GM23338 (cell line): ENCODE results near the gene ZNF664. TPM values are rescaled to one million over a fixed set of nuclear protein-coding genes. Genes with fewer than 3 reads are reported as not detected.

Source experiments
- ATAC-seq: fragments of 200-7000 bp; cut with Tn5 transposase; 3 replicates; pipeline ENCODE4 v1.9.1; 2020
- DNase-seq: peaks from one replicate; pipeline ENCODE4 v3.0.0-alpha.2; 2015; ENCODE audit warnings: low spot score
- H2AFZ ChIP-seq: fragments of 200-600 bp; sonication (generic); 2 replicates; pipeline ENCODE4 v1.8.0; 2016; ENCODE audit warnings: antibody characterized with exemption, mild to moderate bottlenecking, moderate library complexity
- H3F3A ChIP-seq: fragments of 200-600 bp; sonication (generic); replicated peaks from 2 replicates; pipeline ENCODE4 v1.8.0; 2017; ENCODE audit warnings: antibody characterized with exemption, mixed run types, low read depth
- H3K27ac ChIP-seq: fragments of 200-600 bp; sonication (generic); 2 replicates; pipeline ENCODE4 v1.6.1; 2016; ENCODE audit warnings: low read depth
- H3K27me3 ChIP-seq: fragments of 200-600 bp; sonication (generic); 2 replicates; pipeline ENCODE4 v1.8.0; 2016; ENCODE audit warnings: mild to moderate bottlenecking, mixed run types, moderate library complexity; ENCODE audit not compliant: insufficient read depth
- H3K36me3 ChIP-seq: fragments of 200-600 bp; sonication (generic); 2 replicates; pipeline ENCODE4 v1.8.0; 2016; ENCODE audit warnings: mild to moderate bottlenecking; ENCODE audit not compliant: insufficient read depth
- H3K4me1 ChIP-seq: fragments of 200-600 bp; sonication (generic); 2 replicates; pipeline ENCODE4 v1.8.0; 2016; ENCODE audit warnings: mild to moderate bottlenecking, moderate library complexity; ENCODE audit not compliant: insufficient read depth
- H3K4me2 ChIP-seq: fragments of 200-600 bp; sonication (generic); 2 replicates; pipeline ENCODE4 v1.7.1; 2017; ENCODE audit warnings: mixed run types
- H3K4me3 ChIP-seq: fragments of 200-600 bp; sonication (generic); 2 replicates; pipeline ENCODE4 v1.6.1; 2016; ENCODE audit warnings: mixed run types
- H3K79me2 ChIP-seq: fragments of 200-600 bp; sonication (generic); replicated peaks from 2 replicates; pipeline ENCODE4 v1.8.0; 2017; ENCODE audit warnings: mild to moderate bottlenecking; ENCODE audit not compliant: insufficient read depth
- H3K9me2 ChIP-seq: fragments of 200-600 bp; sonication (generic); 2 replicates; pipeline ENCODE4 v1.8.0; 2017; ENCODE audit not compliant: insufficient read depth
- H4K20me1 ChIP-seq: fragments of 200-600 bp; sonication (generic); replicated peaks from 2 replicates; pipeline ENCODE4 v1.8.0; 2017; ENCODE audit warnings: mild to moderate bottlenecking; ENCODE audit not compliant: insufficient read depth
- H3K27ac Mint-ChIP-seq: 2 replicates; pipeline ENCODE4 v1.8.0; 2020; ENCODE audit warnings: inconsistent platforms, mild to moderate bottlenecking, moderate library complexity, mixed read lengths
- H3K27me3 Mint-ChIP-seq: 3 replicates; pipeline ENCODE4 v1.8.0; 2022; ENCODE audit warnings: low read depth, mild to moderate bottlenecking, moderate library complexity, mixed read lengths, inconsistent platforms; ENCODE audit not compliant: insufficient read depth, poor library complexity
- H3K36me3 Mint-ChIP-seq: 3 replicates; pipeline ENCODE4 v1.8.0; 2021; ENCODE audit warnings: low read depth, mild to moderate bottlenecking, inconsistent platforms, moderate library complexity, mixed read lengths
- H3K4me1 Mint-ChIP-seq: 3 replicates; pipeline ENCODE4 v1.8.0; 2020; ENCODE audit warnings: mild to moderate bottlenecking, inconsistent platforms, mixed read lengths
- H3K4me3 Mint-ChIP-seq: 3 replicates; pipeline ENCODE4 v1.8.0; 2021; ENCODE audit warnings: moderate library complexity, mild to moderate bottlenecking, inconsistent platforms, mixed read lengths
- H3K9me3 Mint-ChIP-seq: 3 replicates; pipeline ENCODE4 v1.8.0; 2020; ENCODE audit warnings: moderate library complexity, mild to moderate bottlenecking, inconsistent platforms, mixed read lengths
- CTCF ChIP-seq, 2 experiments: fragments of 200-600 bp in 1 of 2; sonication (generic) in 1 of 2; conservative IDR thresholded peaks; 2 replicates each; pipeline versions ENCODE4 v1.5.1 to v1.6.1; 2016 to 2017; ENCODE audit warnings: antibody characterized with exemption in 2 of 2, low read depth in 2 of 2, mild to moderate bottlenecking in 2 of 2, moderate library complexity in 1 of 2
- ETS1 ChIP-seq: IDR thresholded peaks from 2 replicates; pipeline ENCODE4 v1.6.1; 2016; ENCODE audit warnings: antibody characterized with exemption
- NANOG ChIP-seq: IDR thresholded peaks from 2 replicates; pipeline ENCODE4 v1.6.1; 2016; ENCODE audit warnings: antibody characterized with exemption, borderline replicate concordance
- ZNF114 ChIP-seq: fragments of 250-450 bp; sonication (Bioruptor Pico); IDR thresholded peaks from 2 replicates; pipeline ENCODE4 v1.5.0; 2020; ENCODE audit warnings: mild to moderate bottlenecking, moderate library complexity
- ZNF331 ChIP-seq: fragments of 250-450 bp; sonication (Bioruptor Pico); IDR thresholded peaks from 2 replicates; pipeline ENCODE4 v1.5.0; 2020; ENCODE audit warnings: low read depth, mild to moderate bottlenecking, moderate library complexity
- ZNF462 ChIP-seq: fragments of 250-450 bp; sonication (Bioruptor Pico); IDR thresholded peaks from 2 replicates; pipeline ENCODE4 v1.5.0; 2020; ENCODE audit warnings: mild to moderate bottlenecking, moderate library complexity
- polyA plus RNA-seq: library from polyadenylated mRNA; unstranded; fragments of >200 nt; fragmentation: Nextera tagmentation; extraction: Ambion mirVana; gene quantifications from 2 replicates; pipeline ENCODE4 v1.2.1, GENCODE V29; 2016
- total RNA-seq: library from RNA; depleted of rRNA; stranded (reverse); fragments of >200 nt; shearing (Covaris generic); gene quantifications from 2 replicates; pipeline ENCODE4 v1.2.3, GENCODE V29; 2014

The ZNF664 gene
- total and polyA plus RNA-seq, 2 experiments from 2014 or later, result 8.1 to 35.2 TPM

- DNase-seq, result no peak
- no peak overlapping the region for H3K27ac Mint-ChIP-seq
Observed at GRCh38 chr12:124030008-124030407, 57.0 kb downstream of the ZNF664 start.

GRCh38 chr12:124030510-124030909 is 57.5 kb downstream of the ZNF664 start:
- ATAC-seq (peak; percentile 34; the same call in 2 of the 3 replicates), DNase-seq (peak; percentile 33)
- peaks cover 10% of the 10 kb centered on the region for H3K27me3 Mint-ChIP-seq
- Histone ChIP-seq H3K4me1 (no peaks in the 10 kb centered on the region), H3K4me3 (no peak overlapping the region), H3K4me2 (no peak overlapping the region), H4K20me1 (no peaks in the 10 kb centered on the region), H3F3A (peaks cover 3% of the 10 kb centered on the region; the same call in 1 of the 2 replicates), H3K27ac (no peak overlapping the region), H3K27me3 (no peaks in the 10 kb centered on the region), H3K79me2 (no peaks in the 10 kb centered on the region), H3K9me2 (no peaks in the 10 kb centered on the region), H2AFZ (0 out of 2 replicates have a peak overlapping the region, but pooled peaks have one; percentile 14), H3K36me3 (no peaks in the 10 kb centered on the region)
- H3K36me3 Mint-ChIP-seq, result peaks cover 4% of the 10 kb centered on the region; the same call in 2 of the 3 replicates
- peaks cover 15% of the 10 kb centered on the region for H3K9me3 Mint-ChIP-seq
- no peak overlapping the region for H3K4me3 Mint-ChIP-seq
- peaks cover 7% of the 10 kb centered on the region; the same call in 2 of the 3 replicates for H3K4me1 Mint-ChIP-seq
- H3K27ac Mint-ChIP-seq, result no peak overlapping the region
- TF ChIP-seq ZNF331, result no peak
- no peak for TF ChIP-seq ZNF462 (CRISPR knock-in tag)
- TF ChIP-seq NANOG, result no peak

More at GRCh38 chr12:124030008-124030407, 57.0 kb downstream of the ZNF664 start:
- Histone ChIP-seq H4K20me1 (no peaks in the 10 kb centered on the region), H3K79me2 (no peaks in the 10 kb centered on the region), H3K4me2 (no peak overlapping the region), H3K36me3 (no peaks in the 10 kb centered on the region), H3K4me1 (no peaks in the 10 kb centered on the region), H3K27ac (no peak overlapping the region), H3F3A (peaks cover 3% of the 10 kb centered on the region; the same call in 1 of the 2 replicates), H3K9me2 (no peaks in the 10 kb centered on the region), H2AFZ (no peak overlapping the region), H3K4me3 (no peak overlapping the region), H3K27me3 (no peaks in the 10 kb centered on the region)
- peaks cover 4% of the 10 kb centered on the region; the same call in 2 of the 3 replicates for H3K36me3 Mint-ChIP-seq
- TF ChIP-seq CTCF (conservative IDR thresholded peaks at IDR 0.05; ENCODE audit: low read depth in 2 of 2), result no peak
- no peak for TF ChIP-seq ETS1
- TF ChIP-seq ZNF114 (CRISPR knock-in tag), result no peak
- no peak for TF ChIP-seq ZNF331
- ATAC-seq, result no peak
- peaks cover 15% of the 10 kb centered on the region for H3K9me3 Mint-ChIP-seq
- H3K4me1 Mint-ChIP-seq, result peaks cover 7% of the 10 kb centered on the region; the same call in 2 of the 3 replicates
- H3K27me3 Mint-ChIP-seq, result peaks cover 10% of the 10 kb centered on the region
- H3K4me3 Mint-ChIP-seq, result no peak overlapping the region
